IMR-90 (cell line): Measurements from ENCODE around the gene CDK6. TPM values are rescaled to one million over a fixed set of nuclear protein-coding genes. Genes with fewer than 3 reads are reported as not detected.

Source experiments
- ATAC-seq: fragments of 200-7000 bp; cut with Tn5 transposase; 2 replicates; pipeline ENCODE4 v1.9.1; 2020; ENCODE audit warnings: low read depth, mild to moderate bottlenecking, moderate library complexity
- BruUV-seq: library from RNA; stranded (reverse); fragments of 400-500 nt; replicated peaks from 2 replicates; lab custom pipeline; 2021; lab: Mats Ljungman, UMichigan
- CTCF ChIA-PET: fragments of 300-600 bp; formaldehyde crosslinking; extraction: SDS; loops from one replicate; lab custom pipeline; 2021; ENCODE audit warnings: antibody characterized with exemption; lab: Yijun Ruan, JAX
- POLR2A ChIA-PET: fragments of 300-600 bp; sonication (Branson Sonifier 250); formaldehyde crosslinking; loops from one replicate; lab custom pipeline; 2022; ENCODE audit warnings: antibody characterized with exemption; ENCODE audit not compliant: unreplicated experiment; lab: Charles Lee
- DNase-seq: peaks from one replicate; pipeline ENCODE4 v3.0.0; 2013
- H2AFZ ChIP-seq: replicated peaks from 2 replicates; pipeline ENCODE3; 2013; ENCODE audit warnings: low read length, mild to moderate bottlenecking; ENCODE audit not compliant: poor library complexity
- H2AK5ac ChIP-seq: 2 replicates; pipeline ENCODE4 v1.6.1; 2013; ENCODE audit warnings: low read depth, low read length, inconsistent platforms
- H2AK9ac ChIP-seq: replicated peaks from 2 replicates; pipeline ENCODE3; 2013; ENCODE audit warnings: mild to moderate bottlenecking, low read depth, low read length, moderate library complexity; ENCODE audit not compliant: poor library complexity
- H2BK120ac ChIP-seq: 2 replicates; pipeline ENCODE4 v1.6.1; 2013; ENCODE audit warnings: low read depth, low read length, inconsistent platforms
- H2BK15ac ChIP-seq: 3 replicates; pipeline ENCODE4 v1.6.1; 2013; ENCODE audit warnings: low read depth, low read length, inconsistent platforms
- H2BK20ac ChIP-seq: 2 replicates; pipeline ENCODE4 v1.6.1; 2013; ENCODE audit warnings: low read depth, mild to moderate bottlenecking, inconsistent platforms, low read length, moderate library complexity
- H2BK5ac ChIP-seq: 2 replicates; pipeline ENCODE4 v1.6.1; 2013; ENCODE audit warnings: mild to moderate bottlenecking, low read depth, low read length, inconsistent platforms; ENCODE audit not compliant: poor library complexity, severe bottlenecking
- H3K14ac ChIP-seq: replicated peaks from 2 replicates; pipeline ENCODE4 v1.6.1; 2013; ENCODE audit warnings: low read depth, low read length, inconsistent platforms
- H3K18ac ChIP-seq: 2 replicates; pipeline ENCODE4 v1.6.1; 2013; ENCODE audit warnings: low read depth, low read length, control low read depth
- H3K23ac ChIP-seq: 2 replicates; pipeline ENCODE4 v1.6.1; 2013; ENCODE audit warnings: low read depth, low read length, inconsistent platforms
- H3K27ac ChIP-seq: 2 replicates; pipeline ENCODE4 v1.5.1; 2013; ENCODE audit warnings: mild to moderate bottlenecking, control low read depth, low read length; ENCODE audit not compliant: insufficient read depth
- H3K27me3 ChIP-seq: 2 replicates; pipeline ENCODE4 v1.6.1; 2013; ENCODE audit warnings: low read length; ENCODE audit not compliant: control insufficient read depth, insufficient read depth
- H3K36me3 ChIP-seq: 2 replicates; pipeline ENCODE4 v1.6.1; 2013; ENCODE audit warnings: low read length, mixed read lengths; ENCODE audit not compliant: control insufficient read depth, insufficient read depth
- H3K4ac ChIP-seq: 2 replicates; pipeline ENCODE4 v1.6.1; 2013; ENCODE audit warnings: low read depth, low read length, inconsistent platforms
- H3K4me1 ChIP-seq: 2 replicates; pipeline ENCODE4 v1.6.1; 2013; ENCODE audit warnings: low read length, mixed read lengths; ENCODE audit not compliant: control insufficient read depth, insufficient read depth
- H3K4me2 ChIP-seq: 2 replicates; pipeline ENCODE4 v1.6.1; 2013; ENCODE audit warnings: low read depth, mild to moderate bottlenecking, control low read depth, low read length, moderate library complexity
- H3K4me3 ChIP-seq: 2 replicates; pipeline ENCODE4 v1.5.1; 2013; ENCODE audit warnings: low read depth, mild to moderate bottlenecking, control low read depth, low read length, moderate library complexity; ENCODE audit not compliant: insufficient read depth
- H3K56ac ChIP-seq: 2 replicates; pipeline ENCODE4 v1.6.1; 2013; ENCODE audit warnings: low read length, inconsistent platforms; ENCODE audit not compliant: insufficient read depth; ENCODE audit errors: extremely low read depth
- H3K79me1 ChIP-seq, 2 experiments: 2 replicates each; pipeline ENCODE4 v1.6.1; 2013; ENCODE audit warnings: low read length in 2 of 2, inconsistent platforms in 1 of 2, low read depth in 1 of 2
- H3K9ac ChIP-seq: 2 replicates; pipeline ENCODE4 v1.6.1; 2013; ENCODE audit warnings: low read depth, low read length, control low read depth
- H3K9me1 ChIP-seq: 2 replicates; pipeline ENCODE4 v1.6.1; 2013; ENCODE audit warnings: low read length, inconsistent platforms; ENCODE audit not compliant: insufficient read depth
- H3K9me3 ChIP-seq: 2 replicates; pipeline ENCODE4 v1.6.1; 2013; ENCODE audit warnings: low read length; ENCODE audit not compliant: control insufficient read depth, insufficient read depth
- H4K20me1 ChIP-seq: 2 replicates; pipeline ENCODE4 v1.6.1; 2013; ENCODE audit warnings: low read length, inconsistent platforms; ENCODE audit not compliant: insufficient read depth
- H4K5ac ChIP-seq: 2 replicates; pipeline ENCODE4 v1.6.1; 2013; ENCODE audit warnings: mild to moderate bottlenecking, low read depth, low read length, control low read depth
- H4K8ac ChIP-seq, 2 experiments: 2 replicates each; pipeline ENCODE4 v1.6.1; 2013; ENCODE audit warnings: low read depth in 2 of 2, low read length in 2 of 2, control low read depth in 1 of 2, inconsistent platforms in 1 of 2
- H4K91ac ChIP-seq: 2 replicates; pipeline ENCODE4 v1.6.1; 2013; ENCODE audit warnings: low read depth, low read length, inconsistent platforms; ENCODE audit not compliant: insufficient read depth
- CHD1 ChIP-seq: IDR thresholded peaks from 2 replicates; pipeline ENCODE4 v1.6.1; 2012; ENCODE audit warnings: low read depth, low read length, improper control_type of control experiment
- MXI1 ChIP-seq: IDR thresholded peaks from 2 replicates; pipeline ENCODE4 v1.6.1; 2012; ENCODE audit warnings: low read depth, mild to moderate bottlenecking, low read length, moderate library complexity, borderline replicate concordance
- WGBS, 2 experiments: methylation state at CpG; one replicate each; pipeline versions ENCODE4 v1.1.5 to v1.1.7; 2013; ENCODE audit warnings: missing lambda C conversion rate in 2 of 2; ENCODE audit not compliant: insufficient read length in 1 of 2; ENCODE audit errors: extremely low coverage in 2 of 2; 5-methylcytosine and 5-hydroxymethylcytosine counted together
- dilution Hi-C: fragments of 300-500 bp; cut with HindIII; formaldehyde crosslinking; loops from one replicate; pipeline ENCODE4 v1.14.3; 2018; ENCODE audit warnings: low sequenced_read_pairs; ENCODE audit not compliant: unreplicated experiment
- in situ Hi-C: fragments of 300-500 bp; cut with MboI; formaldehyde crosslinking; loops from 3 replicates; pipeline ENCODE4 v1.14.3; 2019; ENCODE audit warnings: low sequenced_read_pairs, inconsistent platforms, mixed read lengths
- intact Hi-C: fragments of 100-400 bp; cut with micrococcal nuclease; formaldehyde crosslinking; loops from 2 replicates; pipeline ENCODE4 v1.10.0; 2022
- polyA plus RNA-seq, 3 experiments: library from polyadenylated mRNA; depleted of rRNA; stranded (reverse); fragments of >200 nt; gene quantifications; 2 replicates each; pipeline ENCODE4 v1.2.3, GENCODE V29; 2012; ENCODE audit warnings: low replicate concordance in 1 of 3
- total RNA-seq: library from RNA; depleted of rRNA; stranded (reverse); fragments of >200 nt; gene quantifications from 2 replicates; pipeline ENCODE4 v1.2.3, GENCODE V29; 2012

Gene CDK6
- total and polyA plus RNA-seq, 2 of the 4 experiments (the other 2 are of a cell fraction), result 21.5 to 195 TPM

- peaks cover 9% of the 10 kb centered on the region for H4K20me1 ChIP-seq
- H3K79me1 ChIP-seq, result peaks cover 16 to 72% of the 10 kb centered on the region in 2 experiments
- H2AK5ac ChIP-seq, result peak overlapping the region; percentile 10
- peaks cover 3% of the 10 kb centered on the region for H3K36me3 ChIP-seq
- H4K5ac ChIP-seq, result no peak overlapping the region; the same call in 1 of the 2 replicates
- H3K9me1 ChIP-seq, result peaks cover 19% of the 10 kb centered on the region
- H4K91ac ChIP-seq, result peak overlapping the region; percentile 80
- no peak overlapping the region for H2AK9ac ChIP-seq
- H2BK120ac ChIP-seq, result peak overlapping the region; percentile 82
- H3K4ac ChIP-seq, result peak overlapping the region; percentile 86
- H3K23ac ChIP-seq, result peak overlapping the region; percentile 57
- BruUV-seq, result no TSS peak
- TF ChIP-seq CHD1, result no peak
- TF ChIP-seq MXI1, result no peak
- no peaks in the 10 kb centered on the region for H3K27me3 ChIP-seq
- peak overlapping the region; percentile 78 for H2BK20ac ChIP-seq
- no peak overlapping the region; the same call in 1 of the 2 replicates for H3K9ac ChIP-seq
- H3K27ac ChIP-seq, result peak overlapping the region; percentile 90
- H4K8ac ChIP-seq, result peak overlapping the region; percentile 46 to 58
- H3K4me1 ChIP-seq, result peaks cover 16% of the 10 kb centered on the region
- peak overlapping the region; percentile 56; the same call in 1 of the 2 replicates for H3K56ac ChIP-seq
- ChIA-PET POLR2A (no interaction called here), CTCF (no interaction called here)
- DNase-seq (no peak), ATAC-seq (no peak; the same call in 1 of the 2 replicates)
- H3K4me3 ChIP-seq, result no peak overlapping the region
- in situ Hi-C loops (no loop called here), intact Hi-C loops (no loop called here), dilution Hi-C loops (no loop called here)
- H2BK5ac ChIP-seq, result peak overlapping the region; percentile 93
- H3K4me2 ChIP-seq, result no peak overlapping the region
- H2AFZ ChIP-seq, result no peak overlapping the region
- WGBS, 2 experiments, result 90% methylated on average over 3 of the region's 4 CpGs; no CpG with 5 or more reads in 1 of the 2 experiments
- no peaks in the 10 kb centered on the region for H3K9me3 ChIP-seq
- peak overlapping the region; percentile 62 for H2BK15ac ChIP-seq
- peak overlapping the region; percentile 7 for H3K14ac ChIP-seq
- H3K18ac ChIP-seq, result peak overlapping the region; percentile 4; the same call in 1 of the 2 replicates
These were observed 96.2 kb downstream of the CDK6 start for GRCh38 chr7:92740134-92740533.
